ENCODE measurements around the gene SLC5A5. TPM values are rescaled to one million over a fixed set of nuclear protein-coding genes. Genes with fewer than 3 reads are reported as not detected.

The SLC5A5 gene
- total and polyA plus RNA-seq, 2 of the 8 experiments (the other 6 are each of a cell fraction or from before 2014, with no cell fraction given): 1.5 to 1.8 TPM

DNA sequence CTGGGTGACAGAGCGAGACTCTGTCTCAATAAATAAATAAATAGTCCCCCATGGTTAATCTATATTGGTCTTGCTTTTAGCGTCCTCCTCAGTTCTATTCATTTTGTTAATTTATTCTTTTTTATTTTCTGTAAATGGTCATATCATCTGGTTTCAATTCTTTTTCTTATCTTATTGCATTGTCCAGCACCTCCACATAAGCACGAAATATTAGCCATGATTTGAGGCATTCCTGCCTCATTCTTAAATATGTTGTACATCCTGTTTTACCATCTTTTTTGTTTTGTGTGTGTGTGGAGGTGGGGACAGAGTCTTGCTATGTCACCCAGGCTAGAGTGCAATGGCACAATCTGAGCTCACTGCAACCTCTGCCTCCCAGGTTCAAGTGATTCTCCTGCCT lies 36.5 kb downstream of the SLC5A5 start:
- H2BK120ac ChIP-seq (replicated peaks; ENCODE audit: low read depth, low read length): no peak overlapping the region
- H3K56ac ChIP-seq (replicated peaks; ENCODE audit: insufficient read length, low read depth, low read length): no peak overlapping the region
- H3K9me3 ChIP-seq (ENCODE audit: insufficient read depth in 2 of 2, low read depth in 1 of 2, low read length in 1 of 2): peaks cover 7 to 11% of the 10 kb centered on the region in 2 experiments; a peak in 3 of 4 replicates
- no peak overlapping the region for H3K23ac ChIP-seq (ENCODE audit: insufficient read length)
- H3K18ac ChIP-seq (ENCODE audit: extremely low read depth, low read length): no peak overlapping the region
- H3K4ac ChIP-seq (replicated peaks; ENCODE audit: insufficient read length, low read depth, low read length): no peak overlapping the region
- H2BK15ac ChIP-seq (ENCODE audit: low read length): no peak overlapping the region
- H3K14ac ChIP-seq (ENCODE audit: insufficient read length): no peak overlapping the region
- ChIA-PET POLR2A (ENCODE audit: partially characterized antibody) (interaction anchor here (0.6 to 2.3 kb wide), 2 partner anchors 24 to 103 kb away, joined by 3 to 9 read pairs; partner anchors contain the start of gene CCDC124), CTCF (ENCODE audit: partially characterized antibody) (interaction anchor here (0.6 kb wide), 1 partner anchor 1008 kb away, joined by 3 read pairs; no protein-coding TSS in a partner anchor)
- H4K5ac ChIP-seq (ENCODE audit: insufficient read length, low read depth, low read length): no peak overlapping the region
- H4K8ac ChIP-seq (ENCODE audit: extremely low read depth, insufficient read depth, low read length): no peak overlapping the region
- no peak overlapping the region for H2BK20ac ChIP-seq (ENCODE audit: low read length)
- H2BK5ac ChIP-seq (ENCODE audit: low read depth, low read length): no peak overlapping the region
- no peak overlapping the region for H3K9ac ChIP-seq (replicated peaks in 1 of 4; ENCODE audit: extremely low read depth in 1 of 4, low read depth in 3 of 4, low read length in 3 of 4)
- peaks cover 0 to 2% (median 0%) of the 10 kb centered on the region in 4 experiments; a peak in 3 of 7 replicates for H3K4me1 ChIP-seq (replicated peaks in 1 of 4; ENCODE audit: control insufficient read depth in 3 of 4, insufficient read depth in 4 of 4, low read length in 3 of 4)
- no peaks in the 10 kb centered on the region for H3K27me3 ChIP-seq (replicated peaks in 1 of 4; ENCODE audit: control insufficient read depth in 3 of 4, extremely low read depth in 1 of 4, insufficient read depth in 3 of 4, low read length in 3 of 4)
- no peak overlapping the region for H2AFZ ChIP-seq (ENCODE audit: low read length)
- H3K27ac ChIP-seq (ENCODE audit: low read depth, low read length): no peak overlapping the region
- H3K79me2 ChIP-seq (ENCODE audit: control insufficient read depth in 1 of 2, insufficient read depth in 2 of 2, low read length in 2 of 2): no peaks in the 10 kb centered on the region
- no peaks in the 10 kb centered on the region for H3K23me2 ChIP-seq (ENCODE audit: low read depth, low read length)
- WGBS, 2 experiments (ENCODE audit: extremely low coverage in 1 of 2, insufficient coverage in 1 of 2, insufficient read length in 1 of 2, insufficient replicate concordance in 2 of 2, low coverage in 1 of 2, low lambda C conversion rate in 2 of 2, missing lambda C conversion rate in 1 of 2): 91% methylated on average over 3 of the region's 3 CpGs; no CpG with 5 or more reads in 1 of the 2 experiments
- DNase-seq (ENCODE audit: low read depth in 1 of 2, low spot score in 2 of 2): no peak
- no peak for TF ChIP-seq CBX8 (IDR thresholded peaks at IDR 0.05; ENCODE audit: borderline replicate concordance, low read depth, low read length)
- TF ChIP-seq ASH2L (IDR thresholded peaks at IDR 0.05; ENCODE audit: low read length): no peak
- TF ChIP-seq EP300 (IDR thresholded peaks at IDR 0.05; ENCODE audit: borderline replicate concordance in 1 of 2, low read depth in 2 of 2, low read length in 2 of 2): no peak
- TF ChIP-seq YY1 (IDR thresholded peaks at IDR 0.05; ENCODE audit: low read depth, low read length): no peak
- TF ChIP-seq, protein P1, sequence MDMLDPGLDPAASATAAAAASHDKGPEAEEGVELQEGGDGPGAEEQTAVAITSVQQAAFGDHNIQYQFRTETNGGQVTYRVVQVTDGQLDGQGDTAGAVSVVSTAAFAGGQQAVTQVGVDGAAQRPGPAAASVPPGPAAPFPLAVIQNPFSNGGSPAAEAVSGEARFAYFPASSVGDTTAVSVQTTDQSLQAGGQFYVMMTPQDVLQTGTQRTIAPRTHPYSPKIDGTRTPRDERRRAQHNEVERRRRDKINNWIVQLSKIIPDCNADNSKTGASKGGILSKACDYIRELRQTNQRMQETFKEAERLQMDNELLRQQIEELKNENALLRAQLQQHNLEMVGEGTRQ (IDR thresholded peaks at IDR 0.05; ENCODE audit: low read length): no peak
- TF ChIP-seq SRF (IDR thresholded peaks at IDR 0.05; ENCODE audit: low read depth, low read length): no peak
- TF ChIP-seq CTBP2 (IDR thresholded peaks at IDR 0.05; ENCODE audit: borderline replicate concordance, insufficient read depth, insufficient read length, low read length): no peak
- TF ChIP-seq CEBPB (IDR thresholded peaks at IDR 0.05; ENCODE audit: low read depth, low read length): no peak
- TF ChIP-seq HDAC2 (IDR thresholded peaks at IDR 0.05; ENCODE audit: borderline replicate concordance in 1 of 2, low read depth in 2 of 2, low read length in 2 of 2): no peak
- TF ChIP-seq, protein P2, sequence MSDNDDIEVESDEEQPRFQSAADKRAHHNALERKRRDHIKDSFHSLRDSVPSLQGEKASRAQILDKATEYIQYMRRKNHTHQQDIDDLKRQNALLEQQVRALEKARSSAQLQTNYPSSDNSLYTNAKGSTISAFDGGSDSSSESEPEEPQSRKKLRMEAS (IDR thresholded peaks at IDR 0.05): no peak
- no peak for TF ChIP-seq CHD1 (IDR thresholded peaks at IDR 0.05; ENCODE audit: low read depth, low read length)
- TF ChIP-seq RBBP5 (IDR thresholded peaks at IDR 0.05; ENCODE audit: borderline replicate concordance, low read depth, low read length): no peak
- H2AK5ac ChIP-seq (ENCODE audit: low read depth, low read length): no peak overlapping the region
- H3K4me3 ChIP-seq (ENCODE audit: extremely low read depth in 1 of 4, insufficient read depth in 2 of 4, low read depth in 3 of 4, low read length in 4 of 4): no peak overlapping the region
- H2BK12ac ChIP-seq (ENCODE audit: low read depth, low read length): no peak overlapping the region
- no peaks in the 10 kb centered on the region for H3K79me1 ChIP-seq (ENCODE audit: low read depth, low read length)
- no peak overlapping the region for H3K4me2 ChIP-seq (ENCODE audit: insufficient read depth in 1 of 2, low read depth in 2 of 2, low read length in 2 of 2)
- H4K91ac ChIP-seq (replicated peaks; ENCODE audit: insufficient read length, low read length): no peak overlapping the region
- no peak for FAIRE-seq
- no peaks in the 10 kb centered on the region for H3K36me3 ChIP-seq (ENCODE audit: control insufficient read depth in 2 of 4, insufficient read depth in 4 of 4, low read length in 3 of 4)
- no peaks in the 10 kb centered on the region for H4K20me1 ChIP-seq (replicated peaks in 1 of 2; ENCODE audit: control insufficient read depth in 1 of 2, insufficient read depth in 2 of 2, low read length in 2 of 2)
